HG02884 (cell line): ENCODE results near the gene TMEM30B.

Experiments used
- ATAC-seq: cut with Tn5 transposase; IDR thresholded peaks from one replicate; pipeline ENCODE4 v1.9.1; 2021; ENCODE audit warnings: mild to moderate bottlenecking, moderate library complexity; ENCODE audit not compliant: unreplicated experiment

Gene TMEM30B

DNA sequence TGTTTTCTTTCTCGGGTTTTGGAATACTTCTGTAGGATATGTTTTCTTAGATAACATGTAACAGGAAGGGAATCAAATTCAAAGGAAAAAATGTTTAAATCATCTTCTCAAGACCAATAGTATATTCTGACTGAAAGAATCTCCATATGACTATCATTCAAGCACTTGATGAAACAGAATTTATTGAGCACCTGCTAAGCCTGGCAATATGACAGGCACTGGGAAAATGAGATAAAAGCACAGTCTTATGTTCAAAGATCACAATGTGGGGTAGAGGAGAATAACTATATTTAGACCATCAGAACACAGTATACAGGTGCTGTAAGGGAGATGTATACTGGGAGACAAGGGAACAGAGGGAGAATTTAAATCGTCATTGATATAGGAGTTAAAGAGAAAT is 19.1 kb upstream of the TMEM30B start:
- ATAC-seq: no peak

DNA sequence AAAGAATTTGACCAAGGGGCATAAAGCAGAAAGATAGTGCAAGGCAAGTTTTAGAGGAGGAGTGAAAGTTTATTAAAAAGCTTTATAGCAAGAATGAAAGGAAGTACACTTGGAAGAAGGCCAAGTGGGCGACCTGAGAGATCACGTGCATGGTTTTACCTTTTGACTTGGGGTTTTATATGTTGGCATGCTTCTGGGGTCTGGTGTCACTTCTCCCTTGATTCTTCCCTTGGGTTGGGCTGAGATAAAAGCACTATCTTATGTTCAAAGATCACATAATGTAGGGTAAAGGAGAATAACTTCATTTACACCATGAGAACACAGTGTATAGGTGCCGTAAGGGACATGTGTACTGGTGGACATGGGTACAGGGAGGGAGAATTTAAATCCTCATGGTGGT is 17.7 kb upstream of the TMEM30B start:
- no peak for ATAC-seq

DNA sequence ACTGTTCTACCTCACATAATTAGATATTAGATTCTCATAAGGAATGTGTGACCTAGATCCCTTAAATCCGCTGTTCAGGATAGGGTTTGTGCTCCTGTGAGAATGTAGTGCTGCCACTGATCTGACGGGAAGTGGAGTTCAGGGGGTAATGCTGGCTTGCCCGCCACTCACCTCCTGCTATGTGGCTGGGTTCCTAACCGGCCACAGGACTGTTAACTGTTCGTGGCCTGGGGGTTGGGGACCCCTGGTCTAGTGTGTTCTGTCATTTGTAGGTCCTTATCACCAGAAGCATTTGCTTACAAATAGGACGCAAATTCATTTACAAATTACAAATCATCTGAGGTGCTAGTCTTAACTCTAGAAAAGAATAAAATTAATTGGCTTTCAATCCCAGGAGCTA is 16.4 kb upstream of the TMEM30B start:
- ATAC-seq: no peak

DNA sequence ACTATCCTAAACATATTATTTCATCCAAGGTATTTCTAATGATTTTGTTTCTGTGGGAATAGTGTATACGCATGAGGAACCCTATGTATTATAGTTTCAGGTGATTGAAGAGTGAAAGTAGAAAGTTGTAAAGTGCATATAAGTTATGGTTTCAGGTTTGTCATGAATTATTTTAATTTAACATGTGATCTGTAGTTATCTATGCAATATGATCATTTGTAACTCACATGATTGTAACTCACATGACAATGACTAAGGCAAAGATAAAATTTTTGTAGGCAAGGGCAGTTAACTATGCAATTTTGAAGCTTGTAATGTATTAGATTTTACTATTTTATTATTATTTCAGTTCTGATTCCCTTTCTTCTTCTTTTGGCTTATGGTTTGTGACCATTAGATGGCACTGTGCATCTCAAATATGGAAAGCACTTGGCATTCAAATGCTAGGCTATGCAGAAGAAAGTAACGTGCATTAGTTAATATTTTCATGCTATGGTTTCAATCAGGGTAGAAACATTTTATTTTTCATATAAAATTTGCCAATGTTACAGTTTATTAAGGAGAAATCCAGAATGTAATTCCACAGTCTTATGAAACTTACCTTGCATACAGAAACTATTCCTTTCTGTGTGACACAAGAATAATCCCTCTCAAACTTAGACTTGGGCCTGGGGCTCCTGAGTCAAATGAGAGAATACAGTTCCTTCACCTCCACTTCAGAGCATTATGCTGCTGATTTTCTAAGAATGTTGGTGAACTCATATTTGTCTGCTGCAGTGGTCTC is 15.8 kb upstream of the TMEM30B start:
- no peak for ATAC-seq

DNA sequence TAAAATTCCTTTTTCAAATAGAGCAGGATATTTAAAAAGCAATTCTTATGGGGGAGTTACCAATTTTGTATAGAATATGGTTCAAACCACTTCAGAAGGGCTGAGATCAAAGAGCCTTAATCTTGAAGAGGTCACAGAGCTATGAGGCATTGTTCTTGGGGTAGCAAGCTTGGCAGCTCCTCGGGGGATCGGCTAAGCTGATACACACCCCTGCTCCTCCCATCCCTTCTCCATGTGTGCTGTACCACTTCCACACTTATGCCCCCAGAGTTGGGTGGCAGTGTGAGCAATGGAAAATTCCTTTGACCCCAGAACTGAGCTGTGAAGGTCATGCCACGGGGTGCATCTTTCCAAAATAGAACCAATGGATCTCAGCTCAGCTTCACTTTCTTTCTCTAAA is 15.0 kb upstream of the TMEM30B start:
- no peak for ATAC-seq

DNA sequence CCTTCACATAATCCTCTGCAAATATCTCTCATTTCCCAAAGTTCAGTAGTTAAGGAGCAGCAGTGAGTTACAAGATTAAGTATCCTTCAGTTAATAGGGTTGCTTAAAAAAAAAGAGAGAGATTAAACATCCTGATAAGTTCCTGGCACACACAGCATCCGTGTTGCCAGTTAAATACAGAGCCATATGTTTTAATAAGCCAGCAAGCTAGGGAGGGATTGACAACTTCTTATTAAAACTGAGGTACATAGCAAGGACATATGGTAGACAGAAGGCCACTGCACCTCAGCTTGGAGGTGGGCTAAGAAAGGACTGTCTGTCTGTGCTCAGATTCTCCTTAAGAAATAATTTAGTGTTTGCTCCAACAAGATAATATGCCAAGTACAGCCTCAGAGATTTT is 9.6 kb upstream of the TMEM30B start:
- ATAC-seq: no peak

DNA sequence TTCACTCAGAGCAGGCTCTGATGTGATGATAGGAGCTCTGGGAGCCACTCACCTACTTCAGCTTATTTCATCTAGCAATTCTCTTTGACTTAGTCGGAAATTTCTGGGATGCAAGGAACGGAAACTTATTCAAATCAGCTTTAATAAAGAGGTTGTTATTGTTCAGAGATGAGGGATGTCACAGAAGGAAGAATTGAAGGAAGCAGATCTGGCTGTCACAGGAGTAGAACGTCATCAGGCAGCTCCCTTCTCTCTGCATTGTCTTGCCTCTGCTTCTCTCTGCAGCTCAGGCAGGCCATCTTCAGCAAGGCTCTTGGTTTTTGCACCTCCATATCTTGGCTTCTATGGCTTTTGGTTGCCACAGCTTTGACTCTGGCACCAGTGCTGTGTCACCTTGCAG is 7.6 kb upstream of the TMEM30B start:
- ATAC-seq: no peak

DNA sequence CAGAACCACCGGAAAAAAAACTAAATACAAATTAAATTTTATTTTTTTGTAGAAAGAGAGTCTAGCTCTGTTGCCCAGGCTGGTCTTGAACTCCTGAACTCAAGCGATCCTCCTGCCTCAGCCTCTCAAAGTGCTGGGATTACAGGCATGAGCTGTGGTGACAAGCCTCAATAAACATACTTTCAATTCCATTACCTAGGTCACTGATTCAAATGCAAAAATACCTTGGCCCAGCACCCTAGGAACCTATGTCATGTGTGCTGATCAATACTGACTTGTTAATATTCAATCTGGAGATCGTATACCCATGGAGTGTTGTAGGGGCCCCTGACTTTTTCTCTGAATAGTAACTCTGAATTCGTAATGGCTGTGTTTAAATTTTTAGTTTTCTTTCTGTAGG is 7.1 kb upstream of the TMEM30B start:
- no peak for ATAC-seq

DNA sequence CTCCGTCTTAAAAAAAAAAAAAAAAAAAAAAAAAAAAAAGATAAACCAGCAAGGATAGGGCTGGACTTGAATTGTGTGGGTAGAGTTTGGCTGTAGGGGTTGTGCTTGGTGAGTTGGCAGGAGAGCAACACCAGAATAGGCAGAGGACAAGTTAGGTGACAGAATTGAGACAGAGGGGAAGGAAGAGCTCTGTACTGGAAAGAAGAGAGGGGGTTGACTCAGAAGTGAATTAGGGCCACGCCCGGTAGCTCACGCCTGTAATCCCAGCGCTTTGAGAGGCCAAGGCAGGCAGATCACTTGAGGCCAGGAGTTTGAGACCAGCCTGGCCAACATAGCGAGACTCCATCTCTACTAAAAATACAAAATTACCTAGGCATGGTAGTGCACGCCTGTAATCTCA is 6.1 kb upstream of the TMEM30B start:
- no peak for ATAC-seq

DNA sequence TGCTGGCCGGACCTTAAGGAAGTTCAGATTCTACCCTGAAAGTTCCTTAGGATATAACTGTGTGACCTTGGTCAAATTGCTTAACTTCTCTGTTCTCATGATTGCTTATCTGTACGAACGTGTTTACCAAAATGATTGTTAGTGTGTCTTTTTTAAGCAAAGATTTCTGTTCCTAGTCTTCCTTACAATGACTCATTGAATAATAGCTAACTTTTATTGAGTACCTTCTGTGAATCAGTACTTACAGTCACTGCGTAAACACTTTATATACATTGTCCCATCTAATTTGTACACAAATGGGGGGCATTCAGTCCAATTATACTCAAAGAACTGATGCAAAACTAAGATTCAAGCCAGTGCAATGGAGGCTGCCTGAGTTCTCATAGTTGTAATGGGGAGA is 4.2 kb upstream of the TMEM30B start:
- ATAC-seq: no peak

DNA sequence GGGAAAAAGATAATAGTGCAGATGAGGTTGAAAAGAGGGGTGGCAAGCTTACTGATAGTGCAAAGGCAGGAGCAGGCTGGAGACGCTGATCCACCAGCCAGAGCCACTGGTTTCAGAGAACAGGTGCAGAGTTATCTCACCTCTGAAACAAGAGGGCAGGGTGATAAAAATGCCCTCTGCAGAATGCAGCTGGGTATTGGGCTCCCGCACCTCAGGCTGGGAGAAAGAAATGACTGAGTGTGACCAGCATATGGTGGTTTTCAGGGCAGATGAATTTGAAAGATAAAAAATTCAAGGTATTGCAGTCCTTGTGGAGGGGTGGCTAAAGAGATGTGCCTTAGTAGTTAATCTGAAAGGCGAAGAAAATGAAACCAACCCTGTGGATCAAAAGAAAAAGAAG is 2.9 kb upstream of the TMEM30B start:
- ATAC-seq: no peak

DNA sequence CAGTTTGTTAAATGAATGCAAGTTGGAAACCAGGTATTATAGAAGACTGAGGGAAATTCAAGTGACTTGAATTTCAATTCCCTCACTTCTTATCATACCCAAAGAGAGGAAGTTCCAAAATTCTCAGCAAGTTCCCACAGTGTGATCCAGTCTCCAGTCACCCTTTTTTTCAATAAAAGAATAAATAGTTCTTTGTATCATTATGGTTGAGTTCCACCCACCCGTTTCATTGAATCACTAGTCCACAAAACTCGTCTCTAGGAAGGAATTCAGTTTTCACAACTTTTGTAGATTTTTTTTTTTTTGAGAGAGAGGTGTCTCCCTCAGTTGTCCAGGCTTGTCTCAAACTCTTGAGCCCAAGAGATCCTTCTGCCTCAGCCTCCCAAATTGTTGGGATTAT is 1.6 kb upstream of the TMEM30B start:
- ATAC-seq: no peak

DNA sequence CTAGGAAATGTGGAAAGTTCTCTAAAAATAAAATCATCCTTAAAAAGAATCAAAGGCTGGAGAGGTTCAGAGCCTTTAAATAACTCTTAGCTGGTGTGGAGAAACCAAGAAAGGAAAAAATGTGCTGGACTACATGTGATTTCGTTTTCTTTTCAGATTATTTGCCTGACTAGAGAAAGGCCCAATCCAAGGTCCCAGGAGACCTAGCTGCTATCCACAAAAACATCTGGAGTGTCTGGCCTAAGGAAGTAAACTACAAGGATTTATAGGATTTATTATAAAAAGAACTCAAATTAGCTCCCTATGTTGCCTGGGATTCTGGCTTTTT is 774 bp upstream of the TMEM30B start:
- ATAC-seq: no peak

DNA sequence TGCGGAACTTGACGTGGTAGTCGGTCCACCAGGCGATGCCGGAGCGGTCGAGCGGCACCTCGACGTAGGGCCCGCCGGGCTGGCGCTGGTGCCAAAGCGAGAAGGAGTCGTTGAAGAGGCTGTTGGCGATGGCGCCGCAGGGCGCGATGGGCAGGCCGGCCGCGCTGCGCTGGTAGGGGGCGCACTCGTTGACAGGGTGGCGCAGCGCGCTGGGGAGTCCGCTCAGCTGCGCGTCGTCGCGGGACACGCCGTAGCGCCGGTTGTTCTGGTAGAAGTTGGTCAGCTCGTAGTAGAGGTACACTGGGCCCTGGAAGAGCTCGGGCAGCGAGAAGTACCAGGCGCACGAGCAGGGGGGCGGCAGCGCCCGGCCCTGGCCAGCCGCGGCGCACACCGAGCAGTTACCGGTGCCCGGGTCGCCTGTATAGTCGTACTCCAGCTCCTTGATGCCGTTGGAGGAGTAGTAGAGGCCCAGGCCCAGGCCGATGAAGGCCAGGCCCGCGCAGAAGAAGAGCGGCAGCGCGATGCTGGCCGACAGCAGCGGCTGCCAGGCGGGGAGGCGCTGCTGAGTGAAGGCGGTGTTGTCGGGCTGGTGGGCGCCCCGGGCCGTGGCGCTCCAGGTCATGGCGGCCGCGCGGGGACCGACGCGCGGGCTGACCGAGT is 482 bp downstream of the TMEM30B start:
- no peak for ATAC-seq

DNA sequence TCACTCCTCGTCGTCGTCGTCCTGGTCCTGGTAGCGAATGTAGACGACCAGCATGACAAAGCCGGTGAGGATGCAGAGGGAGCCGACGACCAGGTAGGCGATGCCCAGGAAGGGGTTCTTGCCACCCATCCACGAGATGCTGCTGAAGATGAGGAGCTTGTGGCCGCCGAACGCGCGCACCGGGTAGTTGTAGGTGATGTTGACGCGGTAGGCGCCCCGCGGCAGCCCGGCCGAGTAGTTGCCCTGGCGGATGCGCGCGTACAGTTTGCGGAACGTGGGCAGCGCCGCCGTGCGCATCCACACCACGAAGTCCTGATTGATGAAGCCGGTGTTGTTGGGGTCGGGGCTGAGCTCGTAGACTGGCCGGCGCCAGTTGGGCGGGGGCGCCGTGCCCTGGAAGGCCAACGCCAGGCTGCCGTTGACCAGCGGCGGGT is 1.0 kb downstream of the TMEM30B start:
- no peak for ATAC-seq

DNA sequence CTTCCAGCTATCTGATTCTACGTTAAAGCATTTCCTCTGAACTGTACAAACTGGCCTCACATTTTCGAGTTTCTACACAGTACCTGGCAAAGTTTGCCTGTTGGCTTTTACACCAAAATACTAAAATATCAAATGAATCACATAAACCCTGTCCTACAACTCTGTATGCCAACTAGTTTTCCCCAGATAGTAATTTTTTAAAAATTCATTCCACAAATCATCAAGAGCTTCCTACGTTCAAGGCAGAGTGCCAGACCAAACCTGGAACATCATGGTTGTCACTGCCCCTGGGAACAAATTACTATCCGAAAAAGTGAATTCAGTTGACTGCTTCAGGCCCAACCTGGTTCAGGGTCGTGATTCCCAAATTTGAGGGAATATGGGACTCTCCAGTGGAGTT is 2.1 kb downstream of the TMEM30B start:
- no peak for ATAC-seq

DNA sequence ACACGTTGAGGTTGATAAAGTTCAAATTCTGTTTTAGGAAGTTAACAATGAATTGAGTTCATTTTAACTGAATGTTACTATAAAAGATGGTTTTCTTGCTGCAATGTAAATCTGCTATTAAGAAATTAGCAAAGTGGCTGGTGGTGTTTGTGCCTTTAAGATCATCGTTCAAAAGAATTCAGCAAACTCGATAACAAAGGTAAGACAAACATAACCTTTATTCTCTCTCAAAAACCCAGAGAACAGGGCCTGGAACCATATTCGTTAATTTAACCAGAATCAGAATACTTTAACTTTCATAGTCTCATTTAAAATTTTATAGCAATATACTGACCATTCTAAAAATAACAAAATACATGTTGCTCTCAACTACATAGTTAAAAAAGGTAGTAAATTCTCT is 3.4 kb downstream of the TMEM30B start:
- no peak for ATAC-seq

DNA sequence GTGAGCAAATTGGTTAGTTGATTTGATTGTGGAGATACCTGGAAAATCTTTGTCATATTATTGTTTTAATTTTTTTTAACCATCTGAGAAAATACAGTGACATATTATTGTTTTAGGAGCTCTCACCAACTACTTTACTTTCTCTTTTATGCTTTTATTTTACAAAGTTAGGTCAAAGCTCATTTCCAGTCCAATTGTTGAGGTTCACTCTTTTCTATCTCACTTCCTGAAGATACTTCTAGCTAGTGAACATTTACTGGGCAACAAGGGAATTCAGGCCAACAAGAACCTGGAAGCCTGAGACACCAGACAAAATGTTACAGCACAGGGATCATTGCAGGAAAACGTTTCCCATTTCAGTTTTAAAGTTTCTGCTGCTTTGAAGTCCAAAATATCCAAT is 3.9 kb downstream of the TMEM30B start:
- no peak for ATAC-seq

DNA sequence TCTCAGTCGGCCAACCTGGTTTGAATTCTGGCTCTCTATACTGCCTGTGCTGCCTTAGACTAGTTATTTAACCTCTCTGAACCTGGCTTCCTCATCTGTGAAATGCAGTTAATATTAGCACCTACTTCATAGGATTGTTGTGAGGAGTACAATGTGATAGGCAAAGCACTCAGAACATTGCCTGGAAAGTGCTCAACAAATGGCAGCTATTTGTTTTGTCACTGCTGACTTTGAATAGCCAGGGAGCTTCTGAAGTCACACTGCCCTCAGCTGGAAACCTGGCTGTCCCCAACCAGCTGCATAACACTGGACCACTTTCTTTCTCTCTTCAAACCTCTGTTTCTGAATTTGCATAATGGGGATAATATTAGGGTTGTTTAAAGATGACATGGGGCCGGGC is 9.6 kb downstream of the TMEM30B start:
- ATAC-seq: no peak

DNA sequence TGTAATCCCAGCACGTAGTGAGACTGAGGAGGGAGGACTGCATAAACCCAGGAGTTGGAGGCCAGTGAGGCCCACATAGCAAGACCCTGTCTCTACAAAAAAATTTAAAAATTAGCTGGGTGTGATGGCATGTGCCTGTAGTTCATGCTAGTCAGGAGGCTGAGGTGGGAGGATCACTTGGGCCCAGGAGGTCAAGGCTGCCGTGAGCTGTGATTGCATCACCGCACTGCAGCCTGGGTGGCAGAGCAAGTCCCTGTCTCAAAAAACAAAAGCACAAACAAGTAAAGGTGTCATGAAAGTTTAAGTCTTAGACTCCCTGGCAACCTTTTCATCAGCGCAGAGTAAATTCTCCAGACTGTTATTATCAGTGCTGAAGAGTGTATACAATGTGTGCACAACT is 10.4 kb downstream of the TMEM30B start:
- no peak for ATAC-seq

DNA sequence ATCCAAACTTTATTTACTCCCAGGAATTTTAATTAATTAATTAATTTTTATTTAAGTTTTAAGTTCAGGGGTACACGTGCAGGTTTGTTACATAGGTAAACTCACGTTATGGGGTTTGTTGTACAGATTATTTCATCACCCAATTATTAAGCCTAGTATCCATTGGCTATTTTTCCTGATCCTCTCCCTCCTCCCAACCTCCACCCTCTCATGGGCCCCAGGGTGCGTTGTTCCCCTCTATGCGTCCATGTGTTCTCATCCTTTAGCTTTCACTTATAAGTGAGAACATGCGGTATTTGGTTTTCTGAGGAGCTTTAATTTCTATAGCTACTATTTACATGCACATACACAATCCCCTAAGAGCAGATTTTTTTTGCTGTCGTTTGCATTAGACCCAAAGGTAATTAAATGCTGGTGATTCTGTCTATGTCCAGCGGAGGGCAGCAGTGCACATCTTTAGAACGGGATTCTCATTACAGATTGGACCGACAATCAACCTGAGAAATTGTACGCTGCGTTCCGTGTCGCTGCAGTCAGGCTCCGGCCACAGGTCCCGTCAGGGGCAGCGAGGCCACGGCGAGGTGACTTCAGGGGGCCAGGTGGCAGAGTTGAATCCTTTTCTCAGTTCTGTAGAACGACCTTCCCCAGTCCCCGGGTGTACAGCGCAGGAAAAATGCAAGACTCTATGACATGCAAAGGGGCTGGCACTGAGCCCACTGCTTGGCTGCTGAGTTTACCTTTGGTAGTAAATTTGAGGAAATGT is 11.6 kb downstream of the TMEM30B start:
- peak; percentile 90 for ATAC-seq

DNA sequence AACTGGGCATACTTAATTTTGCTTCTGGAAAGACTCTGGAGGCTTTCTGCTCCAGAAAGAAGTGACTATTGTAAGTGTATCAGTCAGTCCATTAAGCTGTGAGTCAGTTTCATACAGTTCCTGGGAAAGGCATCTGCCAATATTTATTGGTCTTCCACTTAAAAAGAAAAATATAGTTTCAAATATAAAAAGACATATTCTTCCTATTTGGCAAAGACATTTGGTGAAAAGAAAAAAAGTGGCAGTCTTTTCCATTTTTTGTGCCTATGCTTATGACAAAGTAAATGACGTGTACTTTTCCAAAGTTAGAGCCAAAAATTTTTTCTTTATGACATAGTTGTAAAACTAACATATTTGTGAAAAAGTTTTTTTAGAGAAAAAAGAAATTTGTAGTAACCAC is 12.3 kb downstream of the TMEM30B start:
- no peak for ATAC-seq
